ENCODE data around the gene CACNA1C.

- no peak for TF ChIP-seq CTCF (IDR thresholded peaks at IDR 0.05)
- no peak for TF ChIP-seq POLR2A (IDR thresholded peaks at IDR 0.05)
- TF ChIP-seq POLR2AphosphoS5 (IDR thresholded peaks at IDR 0.05), result no peak
Observed at GRCh38 chr12:2373307-2373706, 320.5 kb downstream of the CACNA1C start.
